ENCODE results near the gene KCNG3. TPM values are rescaled to one million over a fixed set of nuclear protein-coding genes. Genes with fewer than 3 reads are reported as not detected.
A peak's percentile ranks its signal among the peaks of the same experiment; 100 is the strongest.

KCNG3 gene
- total and polyA plus RNA-seq, 2 of the 13 experiments (the other 11 are each of a cell fraction or from before 2014, with no cell fraction given), result 2.8 to 4.8 TPM

DNA sequence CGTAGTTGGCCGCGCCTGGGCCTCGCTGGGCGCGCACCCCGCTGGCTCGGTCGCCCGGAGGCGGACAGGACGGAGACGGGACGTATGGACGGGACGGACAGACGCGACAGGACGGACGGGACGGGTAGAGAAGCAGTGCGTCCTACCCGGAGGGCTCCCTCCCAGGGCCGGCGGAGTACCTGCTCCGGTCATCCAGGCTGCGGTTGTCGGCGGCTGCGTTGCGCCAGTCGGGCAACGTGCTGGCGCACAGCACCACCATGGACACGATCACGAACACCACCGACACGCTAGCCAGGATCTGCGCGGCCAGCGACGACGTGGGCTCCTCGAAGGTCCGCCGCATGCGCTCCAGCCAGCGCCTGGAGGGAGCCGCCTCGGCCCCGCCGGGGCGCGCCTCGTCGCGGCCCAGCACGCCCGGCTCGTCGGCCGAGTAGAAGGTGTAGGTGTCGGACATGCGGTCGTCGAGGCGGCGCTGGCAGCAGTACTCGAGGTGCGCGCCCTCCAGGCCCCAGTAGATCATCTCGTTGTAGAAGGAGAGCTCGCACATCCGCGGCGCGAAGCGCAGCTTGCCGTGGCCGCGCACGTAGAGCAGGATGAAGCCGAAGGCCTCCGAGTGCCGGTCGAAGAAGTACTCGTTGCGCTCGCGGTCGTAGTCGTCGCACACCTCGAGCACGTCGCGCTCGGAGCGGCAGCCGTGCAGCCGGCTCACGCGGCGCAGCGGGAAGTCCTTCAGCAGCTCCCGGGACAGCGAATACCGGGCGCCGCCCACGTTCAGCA is 903 bp downstream of the KCNG3 start (continued):
- TF ChIP-seq HCFC1 (IDR thresholded peaks at IDR 0.05; ENCODE audit: low read depth, low read length) (no peak), ARHGAP35 (CRISPR knock-in tag; IDR thresholded peaks at IDR 0.05; ENCODE audit: borderline replicate concordance) (peak; percentile 43; the same call in 1 of the 2 replicates), FOXM1 (CRISPR knock-in tag; IDR thresholded peaks at IDR 0.05) (no peak), SALL1 (CRISPR knock-in tag; IDR thresholded peaks at IDR 0.05) (no peak), ZNF224 (CRISPR knock-in tag; IDR thresholded peaks at IDR 0.05) (no peak), YEATS4 (CRISPR knock-in tag; IDR thresholded peaks at IDR 0.05; ENCODE audit: borderline replicate concordance) (no peak), SIX1 (CRISPR knock-in tag; IDR thresholded peaks at IDR 0.05; ENCODE audit: borderline replicate concordance) (no peak), ZNF547 (CRISPR knock-in tag; IDR thresholded peaks at IDR 0.05) (no peak), ZNF552 (CRISPR knock-in tag; IDR thresholded peaks at IDR 0.05; ENCODE audit: borderline replicate concordance) (no peak), XRCC5 (optimal IDR thresholded peaks at IDR 0.05; ENCODE audit: low read length) (no peak), KAT8 (CRISPR knock-in tag; IDR thresholded peaks at IDR 0.05) (no peak; the same call in 1 of the 2 replicates), ERF (CRISPR knock-in tag; IDR thresholded peaks at IDR 0.05) (no peak), KLF6 (CRISPR knock-in tag; IDR thresholded peaks at IDR 0.05) (peak; percentile 7; the same call in 1 of the 2 replicates), ZNF180 (CRISPR knock-in tag; IDR thresholded peaks at IDR 0.05; ENCODE audit: borderline replicate concordance, low read depth) (no peak), CHCHD3 (CRISPR knock-in tag; IDR thresholded peaks at IDR 0.05) (no peak; the same call in 1 of the 2 replicates)
- TF ChIP-seq, protein P1, sequence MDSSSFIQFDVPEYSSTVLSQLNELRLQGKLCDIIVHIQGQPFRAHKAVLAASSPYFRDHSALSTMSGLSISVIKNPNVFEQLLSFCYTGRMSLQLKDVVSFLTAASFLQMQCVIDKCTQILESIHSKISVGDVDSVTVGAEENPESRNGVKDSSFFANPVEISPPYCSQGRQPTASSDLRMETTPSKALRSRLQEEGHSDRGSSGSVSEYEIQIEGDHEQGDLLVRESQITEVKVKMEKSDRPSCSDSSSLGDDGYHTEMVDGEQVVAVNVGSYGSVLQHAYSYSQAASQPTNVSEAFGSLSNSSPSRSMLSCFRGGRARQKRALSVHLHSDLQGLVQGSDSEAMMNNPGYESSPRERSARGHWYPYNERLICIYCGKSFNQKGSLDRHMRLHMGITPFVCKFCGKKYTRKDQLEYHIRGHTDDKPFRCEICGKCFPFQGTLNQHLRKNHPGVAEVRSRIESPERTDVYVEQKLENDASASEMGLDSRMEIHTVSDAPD (CRISPR knock-in tag; IDR thresholded peaks at IDR 0.05), result no peak
- TF ChIP-seq, protein P2, sequence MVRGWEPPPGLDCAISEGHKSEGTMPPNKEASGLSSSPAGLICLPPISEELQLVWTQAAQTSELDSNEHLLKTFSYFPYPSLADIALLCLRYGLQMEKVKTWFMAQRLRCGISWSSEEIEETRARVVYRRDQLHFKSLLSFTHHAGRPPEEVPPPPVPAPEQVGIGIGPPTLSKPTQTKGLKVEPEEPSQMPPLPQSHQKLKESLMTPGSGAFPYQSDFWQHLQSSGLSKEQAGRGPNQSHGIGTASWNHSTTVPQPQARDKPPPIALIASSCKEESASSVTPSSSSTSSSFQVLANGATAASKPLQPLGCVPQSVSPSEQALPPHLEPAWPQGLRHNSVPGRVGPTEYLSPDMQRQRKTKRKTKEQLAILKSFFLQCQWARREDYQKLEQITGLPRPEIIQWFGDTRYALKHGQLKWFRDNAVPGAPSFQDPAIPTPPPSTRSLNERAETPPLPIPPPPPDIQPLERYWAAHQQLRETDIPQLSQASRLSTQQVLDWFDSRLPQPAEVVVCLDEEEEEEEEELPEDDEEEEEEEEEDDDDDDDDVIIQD (CRISPR knock-in tag; IDR thresholded peaks at IDR 0.05; ENCODE audit: low read depth), result no peak
- TF ChIP-seq, protein P3, sequence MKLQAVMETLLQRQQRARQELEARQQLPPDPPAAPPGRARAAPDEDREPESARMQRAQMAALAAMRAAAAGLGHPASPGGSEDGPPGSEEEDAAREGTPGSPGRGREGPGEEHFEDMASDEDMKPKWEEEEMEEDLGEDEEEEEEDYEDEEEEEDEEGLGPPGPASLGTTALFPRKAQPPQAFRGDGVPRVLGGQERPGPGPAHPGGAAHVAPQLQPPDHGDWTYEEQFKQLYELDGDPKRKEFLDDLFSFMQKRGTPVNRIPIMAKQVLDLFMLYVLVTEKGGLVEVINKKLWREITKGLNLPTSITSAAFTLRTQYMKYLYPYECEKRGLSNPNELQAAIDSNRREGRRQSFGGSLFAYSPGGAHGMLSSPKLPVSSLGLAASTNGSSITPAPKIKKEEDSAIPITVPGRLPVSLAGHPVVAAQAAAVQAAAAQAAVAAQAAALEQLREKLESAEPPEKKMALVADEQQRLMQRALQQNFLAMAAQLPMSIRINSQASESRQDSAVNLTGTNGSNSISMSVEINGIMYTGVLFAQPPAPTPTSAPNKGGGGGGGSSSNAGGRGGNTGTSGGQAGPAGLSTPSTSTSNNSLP (IDR thresholded peaks at IDR 0.05; ENCODE audit: low read depth, low read length), result no peak
- TF ChIP-seq, protein P4, sequence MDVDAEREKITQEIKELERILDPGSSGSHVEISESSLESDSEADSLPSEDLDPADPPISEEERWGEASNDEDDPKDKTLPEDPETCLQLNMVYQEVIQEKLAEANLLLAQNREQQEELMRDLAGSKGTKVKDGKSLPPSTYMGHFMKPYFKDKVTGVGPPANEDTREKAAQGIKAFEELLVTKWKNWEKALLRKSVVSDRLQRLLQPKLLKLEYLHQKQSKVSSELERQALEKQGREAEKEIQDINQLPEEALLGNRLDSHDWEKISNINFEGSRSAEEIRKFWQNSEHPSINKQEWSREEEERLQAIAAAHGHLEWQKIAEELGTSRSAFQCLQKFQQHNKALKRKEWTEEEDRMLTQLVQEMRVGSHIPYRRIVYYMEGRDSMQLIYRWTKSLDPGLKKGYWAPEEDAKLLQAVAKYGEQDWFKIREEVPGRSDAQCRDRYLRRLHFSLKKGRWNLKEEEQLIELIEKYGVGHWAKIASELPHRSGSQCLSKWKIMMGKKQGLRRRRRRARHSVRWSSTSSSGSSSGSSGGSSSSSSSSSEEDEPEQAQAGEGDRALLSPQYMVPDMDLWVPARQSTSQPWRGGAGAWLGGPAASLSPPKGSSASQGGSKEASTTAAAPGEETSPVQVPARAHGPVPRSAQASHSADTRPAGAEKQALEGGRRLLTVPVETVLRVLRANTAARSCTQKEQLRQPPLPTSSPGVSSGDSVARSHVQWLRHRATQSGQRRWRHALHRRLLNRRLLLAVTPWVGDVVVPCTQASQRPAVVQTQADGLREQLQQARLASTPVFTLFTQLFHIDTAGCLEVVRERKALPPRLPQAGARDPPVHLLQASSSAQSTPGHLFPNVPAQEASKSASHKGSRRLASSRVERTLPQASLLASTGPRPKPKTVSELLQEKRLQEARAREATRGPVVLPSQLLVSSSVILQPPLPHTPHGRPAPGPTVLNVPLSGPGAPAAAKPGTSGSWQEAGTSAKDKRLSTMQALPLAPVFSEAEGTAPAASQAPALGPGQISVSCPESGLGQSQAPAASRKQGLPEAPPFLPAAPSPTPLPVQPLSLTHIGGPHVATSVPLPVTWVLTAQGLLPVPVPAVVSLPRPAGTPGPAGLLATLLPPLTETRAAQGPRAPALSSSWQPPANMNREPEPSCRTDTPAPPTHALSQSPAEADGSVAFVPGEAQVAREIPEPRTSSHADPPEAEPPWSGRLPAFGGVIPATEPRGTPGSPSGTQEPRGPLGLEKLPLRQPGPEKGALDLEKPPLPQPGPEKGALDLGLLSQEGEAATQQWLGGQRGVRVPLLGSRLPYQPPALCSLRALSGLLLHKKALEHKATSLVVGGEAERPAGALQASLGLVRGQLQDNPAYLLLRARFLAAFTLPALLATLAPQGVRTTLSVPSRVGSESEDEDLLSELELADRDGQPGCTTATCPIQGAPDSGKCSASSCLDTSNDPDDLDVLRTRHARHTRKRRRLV (CRISPR knock-in tag; IDR thresholded peaks at IDR 0.05), result no peak
